Neural cell (in vitro differentiated cells): ENCODE data around the gene DEF6. TPM values are rescaled to one million over a fixed set of nuclear protein-coding genes. Genes with fewer than 3 reads are reported as not detected.
A peak's percentile ranks its signal among the peaks of the same experiment; 100 is the strongest.

Experiments used
- H2AFZ ChIP-seq: fragments of 200-600, 300-800 bp; sonication (generic), shearing (Covaris generic); 2 replicates; pipeline ENCODE4 v1.6.0; 2014; ENCODE audit warnings: low read depth, mild to moderate bottlenecking, antibody characterized with exemption, low read length, moderate library complexity
- H3F3A ChIP-seq: fragments of 200-600 bp; shearing (Covaris generic); 2 replicates; pipeline ENCODE4 v1.6.1; 2016; ENCODE audit warnings: mild to moderate bottlenecking, moderate library complexity, mixed read lengths, antibody characterized with exemption, low read length; ENCODE audit not compliant: insufficient read depth, poor library complexity, severe bottlenecking
- H3K27ac ChIP-seq: fragments of 200-600, 300-800 bp; sonication (generic), shearing (Covaris generic); 2 replicates; pipeline ENCODE4 v1.5.1; 2014; ENCODE audit warnings: mild to moderate bottlenecking, low read length, moderate library complexity
- H3K27me3 ChIP-seq: fragments of 300-800, 200-600 bp; sonication (generic), shearing (Covaris generic); 2 replicates; pipeline ENCODE4 v1.6.0; 2014; ENCODE audit warnings: mild to moderate bottlenecking, low read depth, low read length, moderate library complexity; ENCODE audit not compliant: insufficient read depth
- H3K36me3 ChIP-seq: fragments of 300-800, 200-600 bp; sonication (generic), shearing (Covaris generic); 2 replicates; pipeline ENCODE4 v1.5.1; 2014; ENCODE audit warnings: mild to moderate bottlenecking, antibody characterized with exemption, low read length, moderate library complexity; ENCODE audit not compliant: insufficient read depth
- H3K4me2 ChIP-seq: fragments of 300-800, 200-600 bp; sonication (generic), shearing (Covaris generic); 2 replicates; pipeline ENCODE4 v1.6.0; 2014; ENCODE audit warnings: mild to moderate bottlenecking, low read length
- H3K4me3 ChIP-seq: fragments of 300-800, 200-600 bp; sonication (generic), shearing (Covaris generic); 2 replicates; pipeline ENCODE4 v1.5.1; 2014; ENCODE audit warnings: mild to moderate bottlenecking, low read length, moderate library complexity
- H3K79me2 ChIP-seq: fragments of 200-600 bp; shearing (Covaris generic); replicated peaks from 2 replicates; pipeline ENCODE4 v1.6.0; 2014; ENCODE audit warnings: mild to moderate bottlenecking, low read length, moderate library complexity; ENCODE audit not compliant: insufficient read depth
- H3K9ac ChIP-seq: fragments of 300-800, 200-600 bp; sonication (generic), shearing (Covaris generic); 2 replicates; pipeline ENCODE4 v1.6.1; 2016; ENCODE audit warnings: mild to moderate bottlenecking, low read length, mixed read lengths
- H3K9me2 ChIP-seq: fragments of 200-600 bp; shearing (Covaris generic); 2 replicates; pipeline ENCODE4 v1.6.1; 2016; ENCODE audit warnings: mild to moderate bottlenecking, low read length, mixed read lengths; ENCODE audit not compliant: insufficient read depth
- H3K9me3 ChIP-seq: fragments of 200-600, 300-800 bp; sonication (generic), shearing (Covaris generic); 2 replicates; pipeline ENCODE4 v1.6.1; 2016; ENCODE audit warnings: mild to moderate bottlenecking, mixed run types, low read length, moderate library complexity, mixed read lengths
- H4K20me1 ChIP-seq: fragments of 200-600 bp; shearing (Covaris generic); 2 replicates; pipeline ENCODE4 v1.6.1; 2016; ENCODE audit warnings: mild to moderate bottlenecking, mixed run types; ENCODE audit not compliant: insufficient read depth
- EP300 ChIP-seq: fragments of 450-650 bp; conservative IDR thresholded peaks from 2 replicates; pipeline ENCODE4 v1.6.1; 2014; ENCODE audit warnings: antibody characterized with exemption, mild to moderate bottlenecking, moderate library complexity; ENCODE audit not compliant: poor library complexity, severe bottlenecking
- EZH2 ChIP-seq: fragments of 200-600, 300-800 bp; shearing (Covaris generic), sonication (generic); IDR thresholded peaks from 2 replicates; pipeline ENCODE4 v1.6.1; 2014; ENCODE audit warnings: antibody characterized with exemption, low read length, borderline replicate concordance, mild to moderate bottlenecking; ENCODE audit not compliant: insufficient read depth, poor library complexity, severe bottlenecking
- MXI1 ChIP-seq: fragments of 450-650 bp; conservative IDR thresholded peaks from 2 replicates; pipeline ENCODE4 v1.6.1; 2014; ENCODE audit warnings: antibody characterized with exemption, mild to moderate bottlenecking; ENCODE audit not compliant: poor library complexity, severe bottlenecking
- POLR2AphosphoS5 ChIP-seq: IDR thresholded peaks from 2 replicates; pipeline ENCODE4 v1.6.1; 2012
- RAD21 ChIP-seq: fragments of 450-650 bp; conservative IDR thresholded peaks from 2 replicates; pipeline ENCODE4 v1.6.1; 2014; ENCODE audit warnings: antibody characterized with exemption, mild to moderate bottlenecking, moderate library complexity
- REST ChIP-seq: IDR thresholded peaks from 2 replicates; pipeline ENCODE4 v1.6.1; 2012; ENCODE audit warnings: borderline replicate concordance
- SMC3 ChIP-seq: fragments of 450-650 bp; conservative IDR thresholded peaks from 2 replicates; pipeline ENCODE4 v1.6.1; 2014; ENCODE audit warnings: antibody characterized with exemption, mild to moderate bottlenecking, moderate library complexity; ENCODE audit not compliant: poor library complexity
- TAF1 ChIP-seq: IDR thresholded peaks from 2 replicates; pipeline ENCODE4 v1.6.1; 2012; ENCODE audit warnings: low read depth
- polyA plus RNA-seq: library from polyadenylated mRNA; depleted of rRNA; stranded (reverse); fragments of >200 nt; gene quantifications from 2 replicates; pipeline ENCODE4 v1.2.3, GENCODE V29; 2014
- TF ChIP-seq, protein P1 (sequence below): fragments of 450-650 bp; IDR thresholded peaks from 2 replicates; pipeline ENCODE4 v1.5.1; 2014; ENCODE audit warnings: antibody characterized with exemption, mild to moderate bottlenecking, moderate library complexity; ENCODE audit not compliant: poor library complexity, severe bottlenecking

The DEF6 gene
- polyA plus RNA-seq, 1 donor from 2014 or later, result 1.3 TPM

DNA sequence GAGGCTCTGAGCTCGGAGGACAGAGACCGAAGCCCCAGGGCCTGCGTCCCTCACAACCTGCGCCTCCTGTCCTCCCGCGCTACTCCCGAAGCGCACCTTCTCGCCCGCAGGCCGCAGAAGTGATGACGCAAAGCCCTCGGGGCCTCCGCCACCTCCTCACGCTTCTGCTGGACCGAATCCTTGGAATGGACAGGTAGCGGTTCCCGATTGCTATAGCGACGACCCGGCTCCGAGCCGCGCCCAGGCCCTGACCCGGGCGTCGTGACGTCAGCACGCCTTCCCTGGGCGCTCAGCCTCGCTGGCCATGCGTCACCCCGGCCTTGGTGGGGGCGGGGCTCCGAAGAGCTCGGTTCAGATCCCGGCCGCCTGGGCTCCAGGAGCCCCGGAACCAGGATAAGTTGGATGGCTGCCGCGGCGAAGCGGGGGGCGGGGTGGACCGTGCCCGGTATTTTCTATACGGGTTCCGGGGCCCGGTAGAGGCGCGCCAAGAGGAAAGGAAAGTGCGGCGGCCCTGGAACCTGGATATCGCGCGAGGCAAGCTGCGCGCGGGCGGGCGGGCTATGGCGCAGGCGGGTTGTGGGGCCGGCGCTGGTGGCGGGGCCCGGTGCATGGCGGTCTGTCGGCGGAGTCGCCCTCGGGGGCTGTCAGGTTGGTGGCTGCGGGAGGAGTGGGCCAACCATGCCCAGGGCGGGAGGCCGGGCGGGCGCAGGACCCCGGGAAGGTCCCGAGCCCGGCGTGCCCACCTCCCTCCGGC lies 38.2 kb upstream of the DEF6 start, which contains the start of gene ZNF76:
Gene ZNF76, plus strand, starts transcription at position 542 of the 754 bp plus-strand sequence. CDS start 21,417 bp downstream, outside the sequence.
- H3F3A ChIP-seq, result no peaks in the 10 kb centered on the region
- H3K4me2 ChIP-seq, result peak within 1 kb of the TSS; percentile 95
- H3K27me3 ChIP-seq, result no peaks in the 10 kb centered on the region
- H3K4me3 ChIP-seq, result peak within 1 kb of the TSS; percentile 80
- H3K36me3 ChIP-seq, result no peaks in the 10 kb centered on the region
- peaks cover 32% of the 10 kb centered on the region for H3K79me2 ChIP-seq
- peak within 1 kb of the TSS; percentile 95 for H3K27ac ChIP-seq
- H3K9ac ChIP-seq, result peak within 1 kb of the TSS; percentile 94
- H3K9me3 ChIP-seq, result no peaks in the 10 kb centered on the region
- TF ChIP-seq SMC3 (no peak), EZH2 (no peak), EP300 (peak; percentile 85), MXI1 (peak; percentile 85), RAD21 (peak; percentile 17), REST (no peak), TAF1 (peak; percentile 63), POLR2AphosphoS5 (peak; percentile 85)
- TF ChIP-seq, protein P1, sequence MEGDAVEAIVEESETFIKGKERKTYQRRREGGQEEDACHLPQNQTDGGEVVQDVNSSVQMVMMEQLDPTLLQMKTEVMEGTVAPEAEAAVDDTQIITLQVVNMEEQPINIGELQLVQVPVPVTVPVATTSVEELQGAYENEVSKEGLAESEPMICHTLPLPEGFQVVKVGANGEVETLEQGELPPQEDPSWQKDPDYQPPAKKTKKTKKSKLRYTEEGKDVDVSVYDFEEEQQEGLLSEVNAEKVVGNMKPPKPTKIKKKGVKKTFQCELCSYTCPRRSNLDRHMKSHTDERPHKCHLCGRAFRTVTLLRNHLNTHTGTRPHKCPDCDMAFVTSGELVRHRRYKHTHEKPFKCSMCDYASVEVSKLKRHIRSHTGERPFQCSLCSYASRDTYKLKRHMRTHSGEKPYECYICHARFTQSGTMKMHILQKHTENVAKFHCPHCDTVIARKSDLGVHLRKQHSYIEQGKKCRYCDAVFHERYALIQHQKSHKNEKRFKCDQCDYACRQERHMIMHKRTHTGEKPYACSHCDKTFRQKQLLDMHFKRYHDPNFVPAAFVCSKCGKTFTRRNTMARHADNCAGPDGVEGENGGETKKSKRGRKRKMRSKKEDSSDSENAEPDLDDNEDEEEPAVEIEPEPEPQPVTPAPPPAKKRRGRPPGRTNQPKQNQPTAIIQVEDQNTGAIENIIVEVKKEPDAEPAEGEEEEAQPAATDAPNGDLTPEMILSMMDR, result peak; percentile 62
- H4K20me1 ChIP-seq, result no peaks in the 10 kb centered on the region
- no peaks in the 10 kb centered on the region for H3K9me2 ChIP-seq
- H2AFZ ChIP-seq, result peak within 1 kb of the TSS; percentile 73

DNA sequence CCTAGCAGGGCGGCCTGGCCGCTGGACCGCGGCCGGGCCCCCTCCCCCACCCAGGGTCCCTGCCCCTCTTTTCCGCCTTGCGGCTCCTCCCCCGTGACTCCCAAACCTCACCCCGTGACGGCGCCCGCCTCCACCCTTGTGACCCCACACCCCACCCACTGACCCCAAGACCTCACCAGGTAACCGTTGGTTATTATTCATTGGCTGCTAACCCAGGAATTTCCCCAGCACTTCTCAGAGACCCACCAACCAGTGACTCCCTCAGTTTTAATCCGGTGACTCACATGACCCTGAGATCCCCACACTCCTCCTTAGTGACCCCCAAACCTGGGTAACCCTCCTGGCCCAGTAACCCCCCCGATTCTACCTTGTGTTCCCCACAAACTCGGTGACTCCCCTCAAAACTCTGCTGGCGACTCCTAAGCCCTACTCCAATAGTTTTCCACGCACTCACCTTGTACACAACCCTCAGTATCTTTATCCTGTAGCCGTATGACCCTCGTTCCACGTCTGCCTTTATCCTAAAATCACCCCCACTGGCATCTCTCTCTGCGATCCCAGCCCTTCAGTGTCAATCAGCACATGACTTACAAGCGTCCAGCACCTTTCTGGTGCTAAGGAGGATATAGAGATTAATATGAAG lies 37.5 kb upstream of the DEF6 start:
- H2AFZ ChIP-seq, result peak overlapping the region; percentile 67
- no peaks in the 10 kb centered on the region for H4K20me1 ChIP-seq
- peak overlapping the region; percentile 94 for H3K9ac ChIP-seq
- H3K36me3 ChIP-seq, result no peaks in the 10 kb centered on the region
- H3K9me2 ChIP-seq, result no peaks in the 10 kb centered on the region
- H3K9me3 ChIP-seq, result no peaks in the 10 kb centered on the region
- peak overlapping the region; percentile 80 for H3K4me3 ChIP-seq
- no peaks in the 10 kb centered on the region for H3F3A ChIP-seq
- H3K79me2 ChIP-seq, result peaks cover 32% of the 10 kb centered on the region
- H3K4me2 ChIP-seq, result peak overlapping the region; percentile 95
- peak overlapping the region; percentile 95 for H3K27ac ChIP-seq
- TF ChIP-seq MXI1, result no peak
- TF ChIP-seq EP300, result no peak
- TF ChIP-seq RAD21, result no peak
- TF ChIP-seq, protein P1, result no peak
- no peak for TF ChIP-seq TAF1
- TF ChIP-seq SMC3, result no peak
- no peak for TF ChIP-seq POLR2AphosphoS5
- TF ChIP-seq REST, result no peak
- no peak for TF ChIP-seq EZH2
- H3K27me3 ChIP-seq, result no peaks in the 10 kb centered on the region
